Fibroblast of villous mesenchyme (primary cell): ENCODE data around the gene FYB1. TPM values are rescaled to one million over a fixed set of nuclear protein-coding genes. Genes with fewer than 3 reads are reported as not detected.

Experiments
- DNase-seq: peaks from one replicate; pipeline ENCODE4 v3.0.0-alpha.2; 2010; ENCODE audit warnings: low read depth
- H3K4me3 ChIP-seq: 2 replicates; pipeline ENCODE4 v1.5.1; 2011; ENCODE audit warnings: low read depth, mild to moderate bottlenecking, low read length
- total RNA-seq: library from RNA; depleted of rRNA; stranded (reverse); fragments of >200 nt; gene quantifications from 2 replicates; pipeline ENCODE4 v1.2.3, GENCODE V29; 2012
- TF ChIP-seq, protein P1 (sequence below): IDR thresholded peaks from 2 replicates; pipeline ENCODE4 v1.5.1; 2012; ENCODE audit warnings: low read depth, mild to moderate bottlenecking, low read length; ENCODE audit not compliant: insufficient read depth

The FYB1 gene
- total RNA-seq, 1 donor, result not detected

- no peak for DNase-seq
- no peak overlapping the region for H3K4me3 ChIP-seq
- TF ChIP-seq, protein P1, sequence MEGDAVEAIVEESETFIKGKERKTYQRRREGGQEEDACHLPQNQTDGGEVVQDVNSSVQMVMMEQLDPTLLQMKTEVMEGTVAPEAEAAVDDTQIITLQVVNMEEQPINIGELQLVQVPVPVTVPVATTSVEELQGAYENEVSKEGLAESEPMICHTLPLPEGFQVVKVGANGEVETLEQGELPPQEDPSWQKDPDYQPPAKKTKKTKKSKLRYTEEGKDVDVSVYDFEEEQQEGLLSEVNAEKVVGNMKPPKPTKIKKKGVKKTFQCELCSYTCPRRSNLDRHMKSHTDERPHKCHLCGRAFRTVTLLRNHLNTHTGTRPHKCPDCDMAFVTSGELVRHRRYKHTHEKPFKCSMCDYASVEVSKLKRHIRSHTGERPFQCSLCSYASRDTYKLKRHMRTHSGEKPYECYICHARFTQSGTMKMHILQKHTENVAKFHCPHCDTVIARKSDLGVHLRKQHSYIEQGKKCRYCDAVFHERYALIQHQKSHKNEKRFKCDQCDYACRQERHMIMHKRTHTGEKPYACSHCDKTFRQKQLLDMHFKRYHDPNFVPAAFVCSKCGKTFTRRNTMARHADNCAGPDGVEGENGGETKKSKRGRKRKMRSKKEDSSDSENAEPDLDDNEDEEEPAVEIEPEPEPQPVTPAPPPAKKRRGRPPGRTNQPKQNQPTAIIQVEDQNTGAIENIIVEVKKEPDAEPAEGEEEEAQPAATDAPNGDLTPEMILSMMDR, result no peak
Measured at GRCh38 chr5:39200081-39200480, 19.3 kb downstream of the FYB1 start.

DNA sequence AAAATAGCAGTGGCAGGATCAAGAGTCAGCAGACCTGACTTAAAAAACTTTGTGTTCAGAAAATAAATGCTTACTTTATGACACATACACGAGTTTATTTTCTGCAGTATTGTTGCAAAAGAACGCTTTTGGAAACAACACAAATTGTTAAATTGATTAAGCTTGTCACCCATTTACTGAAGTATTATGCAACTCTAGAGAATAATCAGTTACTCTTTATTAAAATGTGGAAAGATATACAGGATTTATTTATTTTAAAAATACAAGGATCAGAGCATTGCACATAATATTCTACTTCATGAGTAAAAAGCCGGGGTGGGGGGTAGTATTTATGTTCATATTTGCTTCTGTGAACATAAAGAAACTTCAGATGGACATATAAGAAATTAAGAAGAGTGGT, 20.0 kb downstream of the FYB1 start:
- TF ChIP-seq, protein P1, result no peak
- DNase-seq, result peak; percentile 55
- H3K4me3 ChIP-seq, result no peak overlapping the region

DNA sequence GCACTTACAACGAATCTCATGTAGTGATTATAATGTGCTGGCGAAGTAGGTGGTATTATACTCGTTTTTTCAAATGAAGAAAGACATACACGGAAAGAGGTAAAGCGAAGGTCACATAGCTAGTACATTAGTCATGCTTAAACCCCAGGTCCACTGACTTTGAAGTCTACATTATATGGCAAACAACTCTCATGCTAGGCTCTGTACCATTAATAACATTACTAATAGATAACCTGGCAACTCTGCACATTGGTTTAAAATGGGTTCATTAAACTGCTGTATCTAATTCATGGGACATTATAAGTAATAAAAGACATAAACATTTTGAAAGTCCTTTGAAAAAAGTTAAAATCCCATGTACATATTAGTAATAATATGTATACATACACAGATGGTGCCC, 21.2 kb downstream of the FYB1 start:
- TF ChIP-seq, protein P1, result no peak
- no peak overlapping the region for H3K4me3 ChIP-seq
- no peak for DNase-seq

DNA sequence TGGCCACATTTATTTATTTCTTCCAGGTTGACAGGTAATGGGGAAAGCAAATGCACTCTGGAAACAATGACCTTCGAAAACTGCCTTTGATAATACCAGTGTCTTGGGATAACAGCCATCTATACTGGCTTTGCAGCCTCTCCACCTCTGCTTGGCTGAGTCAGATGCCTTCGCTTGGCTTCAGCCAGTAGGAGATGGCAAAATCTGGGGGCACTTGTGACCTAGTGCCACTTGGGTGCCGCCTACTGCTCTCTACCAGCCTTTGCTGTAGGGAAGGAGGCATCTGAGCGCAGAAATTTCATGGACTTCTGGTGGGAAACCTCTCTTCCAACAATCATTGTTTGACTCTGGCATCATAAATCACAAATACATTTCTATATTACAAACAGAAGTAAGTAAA, 21.8 kb downstream of the FYB1 start:
- TF ChIP-seq, protein P1, result no peak
- no peak for DNase-seq
- H3K4me3 ChIP-seq, result no peak overlapping the region

DNA sequence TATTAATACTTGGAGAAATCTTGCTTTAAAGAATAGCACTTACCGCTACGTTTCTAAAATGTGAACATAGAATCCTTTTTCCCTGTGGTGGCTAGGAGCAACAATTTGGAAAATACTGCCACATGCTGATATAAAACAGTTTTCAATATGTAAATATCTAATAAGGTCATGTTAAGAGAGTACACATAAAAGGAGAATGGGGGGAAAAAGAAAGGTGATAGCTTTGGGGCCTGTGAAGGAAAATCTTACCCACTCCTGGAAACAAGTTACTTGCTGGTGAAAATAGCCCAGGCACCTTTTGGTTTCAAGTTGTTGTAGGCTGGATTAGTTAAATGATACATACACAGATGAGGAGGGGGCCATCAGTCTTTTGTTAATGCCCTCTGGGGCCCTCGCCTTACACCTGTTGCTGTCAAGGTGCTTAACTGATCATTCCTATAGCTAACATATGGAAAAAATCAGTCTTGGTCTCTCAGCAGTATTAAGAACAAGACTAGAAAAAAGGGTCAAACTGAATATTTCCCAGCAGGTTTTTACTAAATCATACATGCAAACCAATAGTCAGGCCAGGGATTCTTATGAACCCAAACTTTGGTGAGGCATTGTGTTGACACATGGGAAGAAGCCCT, 24.1 kb downstream of the FYB1 start:
- TF ChIP-seq, protein P1, result no peak
- H3K4me3 ChIP-seq, result no peak overlapping the region
- no peak for DNase-seq

- TF ChIP-seq, protein P1, result no peak
- DNase-seq, result peak; percentile 88
- no peak overlapping the region for H3K4me3 ChIP-seq
Measured at GRCh38 chr5:39194466-39195136, 24.8 kb downstream of the FYB1 start.
